GM21423 (cell line): ENCODE results near the gene BMPER.

Experiments used
- ATAC-seq: cut with Tn5 transposase; IDR thresholded peaks from one replicate; pipeline ENCODE4 v1.9.1; 2021; ENCODE audit warnings: mild to moderate bottlenecking, moderate library complexity; ENCODE audit not compliant: unreplicated experiment

BMPER gene

GRCh38 chr7:33887266-33887975 is 17.9 kb upstream of the BMPER start:
- no peak for ATAC-seq

GRCh38 chr7:33888166-33888565 is 17.2 kb upstream of the BMPER start:
- no peak for ATAC-seq

- ATAC-seq = no peak
Observed at GRCh38 chr7:33892945-33893344, 12.4 kb upstream of the BMPER start.

- ATAC-seq = no peak
Observed at GRCh38 chr7:33893377-33893776, 12.0 kb upstream of the BMPER start.

GRCh38 chr7:33895025-33895804 is 10.1 kb upstream of the BMPER start:
- peak; percentile 99 for ATAC-seq

- ATAC-seq = no peak
Observed at GRCh38 chr7:33900501-33900900, 4.8 kb upstream of the BMPER start.

- ATAC-seq = no peak
Observed at GRCh38 chr7:33901199-33901598, 4.1 kb upstream of the BMPER start.

- ATAC-seq = no peak
Observed at GRCh38 chr7:33901847-33902246, 3.5 kb upstream of the BMPER start.

GRCh38 chr7:33902746-33903145 is 2.6 kb upstream of the BMPER start:
- ATAC-seq = no peak

- no peak for ATAC-seq
Observed at GRCh38 chr7:33903791-33904680, 1.3 kb upstream of the BMPER start.

- ATAC-seq = no peak
Observed at GRCh38 chr7:33904681-33905388, 504 bp upstream of the BMPER start.

- no peak for ATAC-seq
Observed at GRCh38 chr7:33906697-33907096, 1.4 kb downstream of the BMPER start.

- no peak for ATAC-seq
Observed at GRCh38 chr7:33907625-33908024, 2.3 kb downstream of the BMPER start.

GRCh38 chr7:33909318-33909717 is 4.0 kb downstream of the BMPER start:
- no peak for ATAC-seq

- ATAC-seq = no peak
Observed at GRCh38 chr7:33909755-33910154, 4.4 kb downstream of the BMPER start.

GRCh38 chr7:33910756-33911155 is 5.4 kb downstream of the BMPER start:
- ATAC-seq = no peak

GRCh38 chr7:33916357-33917081 is 11.2 kb downstream of the BMPER start:
- no peak for ATAC-seq

GRCh38 chr7:33917661-33918060 is 12.3 kb downstream of the BMPER start:
- no peak for ATAC-seq

GRCh38 chr7:33918438-33919143 is 13.3 kb downstream of the BMPER start:
- no peak for ATAC-seq

GRCh38 chr7:33919449-33919848 is 14.1 kb downstream of the BMPER start:
- no peak for ATAC-seq
